SH-SY5Y (cell line): ENCODE data around the gene CCR5AS.

ENCODE experiments used
- GATA2 ChIP-seq: IDR thresholded peaks from 2 replicates; pipeline ENCODE4 v1.6.1; 2011; ENCODE audit warnings: mild to moderate bottlenecking, low read depth, low read length
- GATA3 ChIP-seq: IDR thresholded peaks from 2 replicates; pipeline ENCODE4 v1.6.1; 2011; ENCODE audit warnings: low read depth, mild to moderate bottlenecking, low read length, moderate library complexity

DNA sequence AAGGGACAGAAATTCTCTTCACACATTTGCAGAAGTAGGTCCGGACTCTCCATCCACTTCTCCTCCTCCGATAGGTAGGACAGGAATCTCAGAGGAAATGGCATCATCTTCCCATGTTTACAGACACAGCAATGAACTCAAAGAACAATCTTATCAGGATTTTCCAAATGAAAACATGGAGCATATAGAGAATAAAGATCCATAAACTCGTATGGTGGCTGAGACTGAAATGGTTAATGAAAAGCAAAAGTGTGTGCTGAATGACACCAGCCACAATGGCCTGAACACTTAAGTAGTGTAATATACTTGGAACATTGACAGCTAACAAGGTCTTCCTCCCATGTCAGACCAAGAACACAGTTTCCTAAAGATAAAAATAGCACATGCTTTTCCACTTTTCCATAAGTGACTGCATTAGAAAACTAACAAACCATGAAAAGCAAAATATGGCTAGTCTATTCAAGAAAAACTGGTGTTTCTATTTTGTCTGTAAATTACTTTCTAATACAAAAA is 6.0 kb upstream of the CCR5AS start:
- TF ChIP-seq GATA2 (no peak), GATA3 (no peak)
